Mesenchymal stem cell (in vitro differentiated cells and primary cell): ENCODE measurements around the gene HNF1A.

Experiments
- DNase-seq: peaks from one replicate; pipeline ENCODE4 v3.0.0-alpha.2; 2013
- H2AFZ ChIP-seq: one replicate; pipeline ENCODE4 v1.6.1; 2013; ENCODE audit warnings: low read depth, mild to moderate bottlenecking, control low read depth, inconsistent platforms, low read length, moderate library complexity
- H2AK5ac ChIP-seq: 2 replicates; pipeline ENCODE4 v1.6.1; 2013; ENCODE audit warnings: low read length, moderate library complexity, mild to moderate bottlenecking, inconsistent platforms; ENCODE audit not compliant: severe bottlenecking
- H2BK120ac ChIP-seq: one replicate; pipeline ENCODE4 v1.6.1; 2013; ENCODE audit warnings: low read depth, mild to moderate bottlenecking, inconsistent platforms, low read length, moderate library complexity
- H2BK12ac ChIP-seq, 2 experiments: one replicate each; pipeline ENCODE4 v1.6.1; 2013; ENCODE audit warnings: inconsistent platforms in 2 of 2, low read length in 2 of 2, mild to moderate bottlenecking in 2 of 2, moderate library complexity in 2 of 2, control low read depth in 1 of 2
- H2BK15ac ChIP-seq: one replicate; pipeline ENCODE4 v1.6.1; 2013; ENCODE audit warnings: mild to moderate bottlenecking, low read depth, inconsistent platforms; ENCODE audit not compliant: poor library complexity, severe bottlenecking
- H2BK5ac ChIP-seq: 2 replicates; pipeline ENCODE4 v1.6.1; 2013; ENCODE audit warnings: low read depth, mild to moderate bottlenecking, low read length, control low read depth, inconsistent platforms; ENCODE audit not compliant: poor library complexity, severe bottlenecking
- H3K14ac ChIP-seq, 2 experiments: one replicate each; pipeline ENCODE4 v1.6.1; 2013; ENCODE audit warnings: inconsistent platforms in 2 of 2, low read length in 2 of 2, control low read depth in 1 of 2, mild to moderate bottlenecking in 1 of 2, moderate library complexity in 1 of 2
- H3K18ac ChIP-seq, 2 experiments: one replicate each; pipeline ENCODE4 v1.6.1; 2013; ENCODE audit warnings: inconsistent platforms in 2 of 2, low read length in 2 of 2, control low read depth in 1 of 2, low read depth in 1 of 2, mild to moderate bottlenecking in 1 of 2
- H3K23ac ChIP-seq, 2 experiments: one replicate each; pipeline ENCODE4 v1.6.1; 2013; ENCODE audit warnings: inconsistent platforms in 2 of 2, low read length in 2 of 2, mild to moderate bottlenecking in 2 of 2, moderate library complexity in 2 of 2, control low read depth in 1 of 2
- H3K27ac ChIP-seq: 2 replicates; pipeline ENCODE4 v1.5.1; 2013; ENCODE audit warnings: mild to moderate bottlenecking, moderate library complexity, low read length, control low read depth, inconsistent platforms; ENCODE audit not compliant: poor library complexity, severe bottlenecking
- H3K27me3 ChIP-seq, 2 experiments: 2 replicates each; pipeline versions ENCODE4 v1.6.1 to v1.7.0; 2013; ENCODE audit warnings: low read length in 2 of 2, mild to moderate bottlenecking in 2 of 2, moderate library complexity in 2 of 2, control low read depth in 1 of 2, inconsistent platforms in 1 of 2; ENCODE audit not compliant: control insufficient read depth in 1 of 2, insufficient read depth in 1 of 2
- H3K36me3 ChIP-seq, 2 experiments: 2 replicates each; pipeline versions ENCODE4 v1.6.1 to v1.7.0; 2013; ENCODE audit warnings: low read length in 2 of 2, control low read depth in 1 of 2, inconsistent platforms in 1 of 2, low read depth in 1 of 2, mild to moderate bottlenecking in 1 of 2; ENCODE audit not compliant: insufficient read depth in 2 of 2, control insufficient read depth in 1 of 2
- H3K4ac ChIP-seq, 2 experiments: one replicate each; pipeline ENCODE4 v1.6.1; 2013; ENCODE audit warnings: inconsistent platforms in 2 of 2, low read length in 2 of 2, mild to moderate bottlenecking in 2 of 2, moderate library complexity in 2 of 2, control low read depth in 1 of 2, low read depth in 1 of 2
- H3K4me1 ChIP-seq: 2 replicates; pipeline ENCODE4 v1.6.1; 2013; ENCODE audit warnings: low read depth, low read length, control low read depth; ENCODE audit not compliant: control insufficient read depth, insufficient read depth
- H3K4me2 ChIP-seq: 2 replicates; pipeline ENCODE4 v1.6.1; 2013; ENCODE audit warnings: low read length, mild to moderate bottlenecking, inconsistent platforms; ENCODE audit not compliant: poor library complexity, severe bottlenecking
- H3K4me3 ChIP-seq, 2 experiments: 2 replicates each; pipeline versions ENCODE4 v1.5.1 to v1.7.0; 2013; ENCODE audit warnings: low read length in 2 of 2, mild to moderate bottlenecking in 2 of 2, control low read depth in 1 of 2, low read depth in 1 of 2; ENCODE audit not compliant: insufficient read depth in 1 of 2
- H3K79me1 ChIP-seq: replicated peaks from 2 replicates; pipeline ENCODE4 v1.6.1; 2013; ENCODE audit warnings: mild to moderate bottlenecking, control low read depth, low read length, inconsistent platforms; ENCODE audit not compliant: poor library complexity, severe bottlenecking
- H3K9ac ChIP-seq: 2 replicates; pipeline ENCODE4 v1.7.0; 2013; ENCODE audit warnings: mild to moderate bottlenecking, low read length, moderate library complexity
- H3K9me3 ChIP-seq: 2 replicates; pipeline ENCODE4 v1.7.0; 2013; ENCODE audit warnings: mild to moderate bottlenecking, low read length; ENCODE audit not compliant: control insufficient read depth
- H4K8ac ChIP-seq: one replicate; pipeline ENCODE4 v1.6.1; 2013; ENCODE audit warnings: inconsistent platforms, mild to moderate bottlenecking, low read length, moderate library complexity
- H4K91ac ChIP-seq: one replicate; pipeline ENCODE4 v1.6.1; 2013; ENCODE audit warnings: mild to moderate bottlenecking, low read length, inconsistent platforms
- WGBS: methylation state at CpG from one replicate; pipeline ENCODE4 v1.1.7; 2013; ENCODE audit warnings: mixed read lengths; 5-methylcytosine and 5-hydroxymethylcytosine counted together

HNF1A gene

GRCh38 chr12:121005346-121005815 is 27.0 kb downstream of the HNF1A start:
- Histone ChIP-seq H3K18ac (no peak overlapping the region), H2AK5ac (no peak overlapping the region), H2BK15ac (no peak overlapping the region), H3K23ac (no peak overlapping the region), H3K4me1 (no peaks in the 10 kb centered on the region), H4K91ac (no peak overlapping the region), H3K27me3 (no peaks in the 10 kb centered on the region), H3K27ac (no peak overlapping the region), H2BK120ac (no peak overlapping the region), H3K4ac (no peak overlapping the region), H3K4me2 (no peak overlapping the region), H3K36me3 (peaks cover 75% of the 10 kb centered on the region in 2 experiments), H2AFZ (no peak overlapping the region), H3K14ac (no peak overlapping the region), H3K4me3 (no peak overlapping the region), H3K9ac (no peak overlapping the region), H4K8ac (no peak overlapping the region), H2BK5ac (no peak overlapping the region), H2BK12ac (no peak overlapping the region), H3K79me1 (peaks cover 5% of the 10 kb centered on the region), H3K9me3 (no peaks in the 10 kb centered on the region)
- WGBS, result 57% methylated on average over 9 of the region's 9 CpGs
- DNase-seq, result peak; percentile 54

- Histone ChIP-seq H2BK5ac (no peak overlapping the region), H3K4me3 (no peak overlapping the region), H3K9me3 (no peaks in the 10 kb centered on the region), H3K4ac (no peak overlapping the region), H3K9ac (no peak overlapping the region), H4K8ac (no peak overlapping the region), H2BK120ac (no peak overlapping the region), H3K4me1 (no peaks in the 10 kb centered on the region), H3K18ac (no peak overlapping the region), H4K91ac (no peak overlapping the region), H2AK5ac (no peak overlapping the region), H3K23ac (no peak overlapping the region), H3K27me3 (no peaks in the 10 kb centered on the region), H2BK12ac (no peak overlapping the region), H3K79me1 (peaks cover 18% of the 10 kb centered on the region), H3K14ac (no peak overlapping the region), H3K36me3 (peaks cover 60 to 83% of the 10 kb centered on the region in 2 experiments), H3K4me2 (no peak overlapping the region), H3K27ac (no peak overlapping the region), H2AFZ (no peak overlapping the region), H2BK15ac (no peak overlapping the region)
- DNase-seq, result no peak
- WGBS, result 99% methylated on average over 8 of the region's 8 CpGs
Measured at GRCh38 chr12:121008347-121009098, 30.2 kb downstream of the HNF1A start.

- Histone ChIP-seq H3K14ac (no peak overlapping the region), H3K79me1 (peaks cover 19% of the 10 kb centered on the region), H2AFZ (no peak overlapping the region), H3K9me3 (no peaks in the 10 kb centered on the region), H2BK120ac (no peak overlapping the region), H3K23ac (no peak overlapping the region), H3K27ac (no peak overlapping the region), H2BK15ac (no peak overlapping the region), H4K8ac (no peak overlapping the region), H3K4me3 (no peak overlapping the region), H3K4ac (no peak overlapping the region), H3K4me2 (no peak overlapping the region), H2BK5ac (no peak overlapping the region), H3K4me1 (no peaks in the 10 kb centered on the region), H3K27me3 (no peaks in the 10 kb centered on the region), H3K36me3 (peaks cover 48 to 70% of the 10 kb centered on the region in 2 experiments), H3K18ac (no peak overlapping the region), H3K9ac (no peak overlapping the region), H2AK5ac (no peak overlapping the region), H2BK12ac (no peak overlapping the region), H4K91ac (no peak overlapping the region)
- peak; percentile 51 for DNase-seq
- WGBS, result 74% methylated on average over 10 of the region's 10 CpGs
Measured at GRCh38 chr12:121009741-121010140, 31.4 kb downstream of the HNF1A start.

GRCh38 chr12:121010860-121011259 is 32.5 kb downstream of the HNF1A start:
- 96% methylated on average over 7 of the region's 8 CpGs for WGBS

More at GRCh38 chr12:121010860-121011259, 32.5 kb downstream of the HNF1A start:
- Histone ChIP-seq H2AFZ (no peak overlapping the region), H3K9me3 (no peaks in the 10 kb centered on the region), H3K14ac (no peak overlapping the region), H2BK120ac (no peak overlapping the region), H2AK5ac (no peak overlapping the region), H3K4me1 (no peaks in the 10 kb centered on the region), H3K4me2 (no peak overlapping the region), H3K23ac (no peak overlapping the region), H2BK5ac (no peak overlapping the region), H2BK15ac (no peak overlapping the region), H4K8ac (no peak overlapping the region), H3K9ac (no peak overlapping the region), H3K4ac (no peak overlapping the region), H2BK12ac (no peak overlapping the region), H4K91ac (no peak overlapping the region), H3K4me3 (no peak overlapping the region), H3K27ac (no peak overlapping the region), H3K27me3 (no peaks in the 10 kb centered on the region), H3K36me3 (peaks cover 39 to 65% of the 10 kb centered on the region in 2 experiments), H3K79me1 (peaks cover 27% of the 10 kb centered on the region), H3K18ac (no peak overlapping the region)
- no peak for DNase-seq
